Suprapubic skin (tissue), 3 donors: ENCODE results near the gene NSMF.

ENCODE experiments used
- EP300 ChIP-seq: sonication (generic); formaldehyde crosslinking; IDR thresholded peaks from one replicate; pipeline ENCODE4 v1.6.1; 2017; ENCODE audit warnings: antibody characterized with exemption
- TF ChIP-seq, protein P1 (sequence below), 2 donors: fragments of 200-600 bp in 1 of 2; fragments of 450-650 bp in 1 of 2; sonication (generic) in 1 of 2; IDR thresholded peaks; one replicate each; pipeline ENCODE4 v1.5.1; 2016 to 2019; ENCODE audit warnings: antibody characterized with exemption in 2 of 2, mild to moderate bottlenecking in 1 of 2, moderate library complexity in 1 of 2

DNA sequence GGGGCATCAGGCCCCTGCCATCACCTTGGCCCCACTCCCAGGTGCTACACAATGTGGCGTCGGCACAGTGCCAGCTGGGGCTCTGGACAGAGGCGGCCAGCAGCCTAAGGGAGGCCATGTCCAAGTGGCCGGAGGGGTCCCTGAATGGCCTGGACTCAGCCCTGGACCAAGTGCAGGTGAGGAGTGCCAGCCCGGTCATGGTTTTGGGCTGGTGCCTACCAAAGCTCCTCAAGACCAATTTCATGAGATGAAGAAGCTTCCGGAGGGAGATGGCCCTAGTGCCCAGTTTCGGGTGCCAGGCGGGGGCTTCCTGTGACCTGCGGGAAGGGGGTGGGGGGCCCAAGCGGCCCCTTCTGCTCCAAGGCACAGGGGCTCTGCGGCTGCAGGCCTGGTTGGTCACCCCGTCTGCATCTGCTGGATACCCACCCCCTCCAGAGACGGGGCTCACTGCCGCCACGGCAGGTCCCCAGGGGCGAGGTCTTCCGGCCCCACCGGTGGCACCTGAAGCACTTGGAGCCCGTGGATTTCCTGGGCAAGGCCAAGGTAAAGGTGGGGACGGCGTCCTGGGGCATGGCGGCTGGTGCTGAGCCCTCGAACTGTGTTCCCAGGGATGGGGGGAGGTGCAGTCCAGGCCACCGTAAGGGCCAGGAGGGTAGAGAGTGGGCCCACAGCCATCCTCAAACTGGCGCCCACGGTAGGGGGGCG lies 30.1 kb downstream of the NSMF start:
- TF ChIP-seq, protein P1, sequence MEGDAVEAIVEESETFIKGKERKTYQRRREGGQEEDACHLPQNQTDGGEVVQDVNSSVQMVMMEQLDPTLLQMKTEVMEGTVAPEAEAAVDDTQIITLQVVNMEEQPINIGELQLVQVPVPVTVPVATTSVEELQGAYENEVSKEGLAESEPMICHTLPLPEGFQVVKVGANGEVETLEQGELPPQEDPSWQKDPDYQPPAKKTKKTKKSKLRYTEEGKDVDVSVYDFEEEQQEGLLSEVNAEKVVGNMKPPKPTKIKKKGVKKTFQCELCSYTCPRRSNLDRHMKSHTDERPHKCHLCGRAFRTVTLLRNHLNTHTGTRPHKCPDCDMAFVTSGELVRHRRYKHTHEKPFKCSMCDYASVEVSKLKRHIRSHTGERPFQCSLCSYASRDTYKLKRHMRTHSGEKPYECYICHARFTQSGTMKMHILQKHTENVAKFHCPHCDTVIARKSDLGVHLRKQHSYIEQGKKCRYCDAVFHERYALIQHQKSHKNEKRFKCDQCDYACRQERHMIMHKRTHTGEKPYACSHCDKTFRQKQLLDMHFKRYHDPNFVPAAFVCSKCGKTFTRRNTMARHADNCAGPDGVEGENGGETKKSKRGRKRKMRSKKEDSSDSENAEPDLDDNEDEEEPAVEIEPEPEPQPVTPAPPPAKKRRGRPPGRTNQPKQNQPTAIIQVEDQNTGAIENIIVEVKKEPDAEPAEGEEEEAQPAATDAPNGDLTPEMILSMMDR (IDR thresholded peaks at IDR 0.05): no peak
- no peak for TF ChIP-seq EP300
